ENCODE results near the gene CEP192. TPM values are rescaled to one million over a fixed set of nuclear protein-coding genes. Genes with fewer than 3 reads are reported as not detected.

The CEP192 gene
- total RNA-seq, 1 donor from 2014 or later = 14.7 TPM

DNA sequence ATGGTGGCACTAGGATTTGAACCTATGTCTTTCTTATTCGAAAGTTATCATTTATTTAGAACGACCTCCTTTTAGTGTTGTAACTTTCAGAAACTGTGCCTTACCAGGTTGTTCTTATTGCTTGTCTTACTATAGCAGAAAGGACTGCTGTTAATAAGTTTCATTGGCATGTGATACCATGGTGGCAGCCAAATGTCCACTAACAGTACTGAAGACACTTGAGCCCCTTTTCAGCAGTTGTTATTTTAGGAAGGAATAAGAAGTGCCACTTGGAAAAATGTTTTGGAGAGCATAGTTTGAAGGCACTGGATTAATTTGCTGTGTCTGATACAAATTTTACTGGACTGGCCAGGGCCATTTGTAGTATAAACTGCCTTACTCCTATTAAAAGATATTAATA is 37.7 kb downstream of the CEP192 start:
- Mint-ChIP-seq H3K27me3 (ENCODE audit: low read depth) (no peaks in the 10 kb centered on the region), H3K36me3 (ENCODE audit: low read depth) (peaks cover 20% of the 10 kb centered on the region), H3K4me3 (ENCODE audit: unreplicated experiment) (no peak overlapping the region), H3K4me1 (ENCODE audit: low read depth) (peaks cover 27% of the 10 kb centered on the region), H3K27ac (ENCODE audit: unreplicated experiment) (no peak overlapping the region), H3K9me3 (ENCODE audit: low read depth) (no peaks in the 10 kb centered on the region)
- TF ChIP-seq, protein P1, sequence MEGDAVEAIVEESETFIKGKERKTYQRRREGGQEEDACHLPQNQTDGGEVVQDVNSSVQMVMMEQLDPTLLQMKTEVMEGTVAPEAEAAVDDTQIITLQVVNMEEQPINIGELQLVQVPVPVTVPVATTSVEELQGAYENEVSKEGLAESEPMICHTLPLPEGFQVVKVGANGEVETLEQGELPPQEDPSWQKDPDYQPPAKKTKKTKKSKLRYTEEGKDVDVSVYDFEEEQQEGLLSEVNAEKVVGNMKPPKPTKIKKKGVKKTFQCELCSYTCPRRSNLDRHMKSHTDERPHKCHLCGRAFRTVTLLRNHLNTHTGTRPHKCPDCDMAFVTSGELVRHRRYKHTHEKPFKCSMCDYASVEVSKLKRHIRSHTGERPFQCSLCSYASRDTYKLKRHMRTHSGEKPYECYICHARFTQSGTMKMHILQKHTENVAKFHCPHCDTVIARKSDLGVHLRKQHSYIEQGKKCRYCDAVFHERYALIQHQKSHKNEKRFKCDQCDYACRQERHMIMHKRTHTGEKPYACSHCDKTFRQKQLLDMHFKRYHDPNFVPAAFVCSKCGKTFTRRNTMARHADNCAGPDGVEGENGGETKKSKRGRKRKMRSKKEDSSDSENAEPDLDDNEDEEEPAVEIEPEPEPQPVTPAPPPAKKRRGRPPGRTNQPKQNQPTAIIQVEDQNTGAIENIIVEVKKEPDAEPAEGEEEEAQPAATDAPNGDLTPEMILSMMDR (IDR thresholded peaks at IDR 0.05) = no peak
- no peak for DNase-seq (ENCODE audit: low spot score)

DNA sequence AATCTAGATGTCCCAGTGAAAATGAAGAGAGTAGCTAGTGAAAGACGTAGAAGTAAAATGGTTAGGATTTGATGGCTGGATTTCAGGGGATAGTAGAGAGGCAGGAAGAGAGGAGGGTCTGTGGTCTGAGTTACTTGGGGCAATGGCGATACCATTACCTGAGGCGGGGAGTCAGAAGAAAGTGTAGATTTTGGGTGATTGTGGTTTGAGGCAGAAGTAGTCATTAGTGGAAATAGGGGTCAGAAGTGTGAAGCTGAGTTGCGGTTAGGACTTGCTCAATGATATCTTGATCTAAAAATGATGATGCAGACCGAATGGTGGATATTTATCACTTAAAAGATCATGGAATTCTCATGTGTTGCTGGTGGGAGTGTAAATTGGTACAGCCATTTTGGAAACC is 41.0 kb downstream of the CEP192 start:
- no peak for DNase-seq (ENCODE audit: low spot score)
- Mint-ChIP-seq H3K27ac (ENCODE audit: unreplicated experiment) (no peak overlapping the region), H3K27me3 (ENCODE audit: low read depth) (no peaks in the 10 kb centered on the region), H3K36me3 (ENCODE audit: low read depth) (peaks cover 22% of the 10 kb centered on the region), H3K9me3 (ENCODE audit: low read depth) (no peaks in the 10 kb centered on the region), H3K4me1 (ENCODE audit: low read depth) (peaks cover 27% of the 10 kb centered on the region), H3K4me3 (ENCODE audit: unreplicated experiment) (no peak overlapping the region)
- TF ChIP-seq, protein P1 (IDR thresholded peaks at IDR 0.05) = no peak

DNA sequence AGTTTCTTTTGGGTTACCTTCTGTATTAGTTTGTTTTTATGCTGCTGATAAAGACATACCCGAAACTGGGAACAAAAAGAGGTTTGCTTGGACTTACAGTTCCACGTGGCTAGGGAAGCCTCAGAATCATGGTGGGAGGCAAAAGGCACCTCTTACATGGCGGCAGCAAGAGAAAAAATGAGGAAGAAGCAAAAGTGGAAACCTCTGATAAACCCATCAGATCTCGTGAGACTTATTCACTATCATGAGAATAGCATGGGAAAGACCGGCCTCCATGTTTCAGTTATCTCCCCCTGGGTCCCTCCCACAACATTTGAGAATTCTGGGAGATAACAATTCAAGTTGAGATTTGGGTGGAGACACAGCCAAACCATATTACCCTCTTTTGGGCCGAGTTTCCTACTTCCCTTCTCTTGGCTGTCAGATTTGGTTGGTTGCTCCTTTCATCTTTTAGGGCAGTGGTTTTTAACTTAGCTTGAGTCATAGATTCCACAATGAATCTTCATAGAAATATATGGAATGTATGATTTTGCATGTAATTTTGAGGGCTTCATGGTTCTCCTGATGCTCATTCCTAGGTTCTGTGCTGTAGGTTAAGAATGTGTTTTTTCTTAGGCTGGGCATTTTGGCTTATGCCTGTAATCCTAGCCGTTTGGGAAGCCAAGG is 44.2 kb downstream of the CEP192 start:
- Mint-ChIP-seq H3K27ac (ENCODE audit: unreplicated experiment) (peak overlapping the region; percentile 34), H3K9me3 (ENCODE audit: low read depth) (no peaks in the 10 kb centered on the region), H3K27me3 (ENCODE audit: low read depth) (no peaks in the 10 kb centered on the region), H3K4me3 (ENCODE audit: unreplicated experiment) (no peak overlapping the region), H3K36me3 (ENCODE audit: low read depth) (peaks cover 18% of the 10 kb centered on the region), H3K4me1 (ENCODE audit: low read depth) (peaks cover 15% of the 10 kb centered on the region)
- no peak for DNase-seq (ENCODE audit: low spot score)
- TF ChIP-seq, protein P1 (IDR thresholded peaks at IDR 0.05) = no peak

DNA sequence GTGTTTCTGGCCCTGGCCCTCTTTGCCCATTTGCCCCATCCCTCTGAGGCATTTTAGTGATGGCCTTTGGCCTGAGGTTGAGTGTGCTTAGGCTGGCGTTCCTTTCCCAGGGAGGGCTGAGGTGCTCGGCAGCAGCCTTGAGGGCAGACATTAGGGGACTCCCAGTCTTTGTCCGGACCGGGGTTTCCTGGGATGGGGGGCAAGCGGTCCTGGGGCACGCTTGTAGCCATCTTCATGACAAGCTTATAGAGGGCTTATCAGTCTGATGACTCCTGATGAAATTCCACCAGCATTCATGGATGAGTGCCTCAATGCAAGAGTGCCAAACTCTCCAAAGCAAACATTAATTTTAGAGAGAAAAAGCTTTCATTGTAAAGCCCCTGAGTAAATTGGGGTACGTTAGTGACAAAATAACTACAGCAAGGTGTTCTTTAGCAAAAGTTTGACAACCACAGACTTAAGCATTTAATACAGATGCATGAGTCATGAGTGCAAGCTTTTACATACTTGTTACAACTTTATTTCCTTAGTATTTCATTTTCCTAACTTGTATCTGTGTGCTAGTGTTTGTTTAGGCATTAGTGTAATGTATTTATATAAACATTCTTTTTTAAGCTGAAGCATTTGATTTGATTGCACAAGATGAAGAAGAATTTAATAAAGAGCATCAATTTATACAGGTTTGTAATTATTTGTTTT is 45.6 kb downstream of the CEP192 start:
- Mint-ChIP-seq H3K9me3 (ENCODE audit: low read depth) (no peaks in the 10 kb centered on the region), H3K27ac (ENCODE audit: unreplicated experiment) (peak overlapping the region; percentile 33), H3K4me1 (ENCODE audit: low read depth) (peaks cover 15% of the 10 kb centered on the region), H3K4me3 (ENCODE audit: unreplicated experiment) (no peak overlapping the region), H3K27me3 (ENCODE audit: low read depth) (no peaks in the 10 kb centered on the region), H3K36me3 (ENCODE audit: low read depth) (peaks cover 12% of the 10 kb centered on the region)
- no peak for DNase-seq (ENCODE audit: low spot score)
- TF ChIP-seq, protein P1 (IDR thresholded peaks at IDR 0.05) = no peak

- Mint-ChIP-seq H3K27ac (ENCODE audit: unreplicated experiment) (no peak overlapping the region), H3K4me1 (ENCODE audit: low read depth) (peaks cover 21% of the 10 kb centered on the region), H3K4me3 (ENCODE audit: unreplicated experiment) (no peak overlapping the region), H3K9me3 (ENCODE audit: low read depth) (peaks cover 3% of the 10 kb centered on the region), H3K36me3 (ENCODE audit: low read depth) (peaks cover 13% of the 10 kb centered on the region), H3K27me3 (ENCODE audit: low read depth) (no peaks in the 10 kb centered on the region)
- TF ChIP-seq, protein P1 (IDR thresholded peaks at IDR 0.05) = no peak
- DNase-seq (ENCODE audit: low spot score) = no peak
Observed at GRCh38 chr18:13039806-13040205, 48.6 kb downstream of the CEP192 start.

Data from chondrocyte (in vitro differentiated cells).